RWPE2 (cell line): ENCODE measurements around the gene TMIE.
A peak's percentile ranks its signal among the peaks of the same experiment; 100 is the strongest.

ENCODE experiments used
- ATAC-seq: fragments of 200-7000 bp; cut with Tn5 transposase; 3 replicates; pipeline ENCODE4 v1.9.1; 2021; ENCODE audit warnings: low read depth
- DNase-seq: peaks from one replicate; pipeline ENCODE4 v3.0.0-alpha.2; 2020; ENCODE audit warnings: low spot score
- H3K27ac ChIP-seq: fragments of 450-650 bp; 2 replicates; pipeline ENCODE4 v1.5.1; 2017; ENCODE audit warnings: mild to moderate bottlenecking; ENCODE audit not compliant: poor library complexity, severe bottlenecking
- H3K27me3 ChIP-seq: fragments of 250-450 bp; sonication (Bioruptor Pico); 2 replicates; pipeline ENCODE4 v1.5.1; 2021; ENCODE audit warnings: mild to moderate bottlenecking, moderate library complexity; ENCODE audit not compliant: insufficient read depth, poor library complexity, severe bottlenecking
- H3K36me3 ChIP-seq: fragments of 250-450 bp; sonication (Bioruptor Pico); 2 replicates; pipeline ENCODE4 v1.5.1; 2020; ENCODE audit warnings: low read depth, mild to moderate bottlenecking, moderate library complexity
- H3K4me1 ChIP-seq: fragments of 250-450 bp; sonication (Bioruptor Pico); 2 replicates; pipeline ENCODE4 v1.5.1; 2021; ENCODE audit warnings: mild to moderate bottlenecking, moderate library complexity; ENCODE audit not compliant: insufficient read depth, poor library complexity, severe bottlenecking
- H3K4me3 ChIP-seq: fragments of 250-450 bp; sonication (Bioruptor Pico); 2 replicates; pipeline ENCODE4 v1.5.1; 2021; ENCODE audit warnings: mild to moderate bottlenecking, moderate library complexity; ENCODE audit not compliant: severe bottlenecking
- H3K9me3 ChIP-seq: fragments of 250-450 bp; sonication (Bioruptor Pico); 2 replicates; pipeline ENCODE4 v1.5.1; 2021; ENCODE audit warnings: mild to moderate bottlenecking, moderate library complexity; ENCODE audit not compliant: severe bottlenecking
- TF ChIP-seq, protein P1 (sequence below): fragments of 450-650 bp; IDR thresholded peaks from one replicate; pipeline ENCODE4 v1.5.1; 2017; ENCODE audit warnings: mild to moderate bottlenecking, moderate library complexity; ENCODE audit not compliant: poor library complexity, severe bottlenecking

TMIE gene

DNA sequence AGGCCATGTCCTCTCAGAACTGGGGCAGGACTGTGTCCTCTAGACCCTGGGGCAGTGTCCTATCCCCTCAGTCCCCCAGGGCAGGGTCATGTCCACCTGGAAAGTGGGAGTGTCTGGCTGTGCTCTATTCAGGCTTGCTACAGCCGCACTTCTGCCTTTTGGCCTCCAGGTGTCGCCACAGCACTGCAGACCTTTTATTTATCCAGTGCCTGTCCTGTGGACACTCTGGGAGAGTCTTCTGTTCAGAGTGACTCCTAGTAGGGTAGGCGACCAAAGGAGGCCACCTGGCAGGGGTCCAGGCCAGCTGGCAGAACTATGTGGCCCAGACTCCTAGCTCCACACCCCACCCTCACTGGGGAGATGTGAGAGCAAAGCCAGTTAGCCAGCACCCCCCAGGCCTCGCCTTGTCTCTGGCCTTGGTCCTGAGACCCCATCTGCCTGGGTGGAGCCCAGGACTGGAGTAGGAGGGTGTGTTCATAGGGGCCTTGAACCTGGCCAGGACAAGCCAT is 3.9 kb downstream of the TMIE start:
- DNase-seq (peak; percentile 52), ATAC-seq (peak; percentile 82)
- Histone ChIP-seq H3K36me3 (no peaks in the 10 kb centered on the region), H3K9me3 (no peaks in the 10 kb centered on the region), H3K27me3 (no peaks in the 10 kb centered on the region), H3K27ac (no peak overlapping the region), H3K4me3 (no peak overlapping the region), H3K4me1 (no peaks in the 10 kb centered on the region)
- TF ChIP-seq, protein P1, sequence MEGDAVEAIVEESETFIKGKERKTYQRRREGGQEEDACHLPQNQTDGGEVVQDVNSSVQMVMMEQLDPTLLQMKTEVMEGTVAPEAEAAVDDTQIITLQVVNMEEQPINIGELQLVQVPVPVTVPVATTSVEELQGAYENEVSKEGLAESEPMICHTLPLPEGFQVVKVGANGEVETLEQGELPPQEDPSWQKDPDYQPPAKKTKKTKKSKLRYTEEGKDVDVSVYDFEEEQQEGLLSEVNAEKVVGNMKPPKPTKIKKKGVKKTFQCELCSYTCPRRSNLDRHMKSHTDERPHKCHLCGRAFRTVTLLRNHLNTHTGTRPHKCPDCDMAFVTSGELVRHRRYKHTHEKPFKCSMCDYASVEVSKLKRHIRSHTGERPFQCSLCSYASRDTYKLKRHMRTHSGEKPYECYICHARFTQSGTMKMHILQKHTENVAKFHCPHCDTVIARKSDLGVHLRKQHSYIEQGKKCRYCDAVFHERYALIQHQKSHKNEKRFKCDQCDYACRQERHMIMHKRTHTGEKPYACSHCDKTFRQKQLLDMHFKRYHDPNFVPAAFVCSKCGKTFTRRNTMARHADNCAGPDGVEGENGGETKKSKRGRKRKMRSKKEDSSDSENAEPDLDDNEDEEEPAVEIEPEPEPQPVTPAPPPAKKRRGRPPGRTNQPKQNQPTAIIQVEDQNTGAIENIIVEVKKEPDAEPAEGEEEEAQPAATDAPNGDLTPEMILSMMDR, result peak; percentile 90

DNA sequence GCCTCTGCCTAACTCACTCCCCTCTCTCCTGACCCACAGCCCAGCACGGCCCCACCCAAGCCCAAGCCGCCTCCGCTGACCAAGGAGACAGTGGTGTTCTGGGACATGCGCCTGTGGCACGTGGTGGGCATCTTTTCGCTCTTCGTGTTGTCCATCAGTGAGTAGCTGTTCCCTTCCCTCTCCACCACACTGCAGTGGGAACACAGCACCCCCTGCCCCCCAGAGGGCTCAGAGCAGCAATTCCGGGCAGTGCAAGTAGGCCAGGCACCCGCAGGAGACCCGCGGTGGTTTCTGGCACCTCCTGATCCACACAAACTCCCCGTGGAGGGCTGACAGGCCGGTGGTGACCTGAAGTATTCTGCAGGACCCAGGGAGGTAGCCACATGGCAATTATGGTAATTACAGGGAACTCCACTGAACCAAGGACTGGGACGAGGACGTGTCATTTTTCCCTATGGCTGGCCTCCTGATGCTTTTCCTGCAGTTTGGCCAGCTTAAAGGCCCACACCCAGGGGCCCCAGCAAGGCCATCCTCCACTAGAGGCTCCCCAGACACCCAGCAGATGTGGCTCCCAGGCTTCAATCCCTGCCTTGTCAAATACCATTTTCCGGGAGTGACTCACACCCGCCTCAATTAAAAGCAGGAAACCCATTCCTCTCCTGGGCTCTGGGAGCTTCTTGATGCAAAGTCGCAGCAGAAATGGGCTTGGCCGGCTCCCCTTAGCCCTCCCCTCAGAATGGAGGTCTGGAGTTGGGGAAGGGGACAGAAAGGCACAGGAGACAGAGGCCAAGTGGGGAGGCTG is 4.8 kb downstream of the TMIE start:
- H3K36me3 ChIP-seq, result no peaks in the 10 kb centered on the region
- no peak overlapping the region for H3K27ac ChIP-seq
- TF ChIP-seq, protein P1, result no peak
- H3K9me3 ChIP-seq, result no peaks in the 10 kb centered on the region
- H3K4me3 ChIP-seq, result no peak overlapping the region
- H3K27me3 ChIP-seq, result no peaks in the 10 kb centered on the region
- ATAC-seq (peak; percentile 50), DNase-seq (peak; percentile 56)
- H3K4me1 ChIP-seq, result no peaks in the 10 kb centered on the region

DNA sequence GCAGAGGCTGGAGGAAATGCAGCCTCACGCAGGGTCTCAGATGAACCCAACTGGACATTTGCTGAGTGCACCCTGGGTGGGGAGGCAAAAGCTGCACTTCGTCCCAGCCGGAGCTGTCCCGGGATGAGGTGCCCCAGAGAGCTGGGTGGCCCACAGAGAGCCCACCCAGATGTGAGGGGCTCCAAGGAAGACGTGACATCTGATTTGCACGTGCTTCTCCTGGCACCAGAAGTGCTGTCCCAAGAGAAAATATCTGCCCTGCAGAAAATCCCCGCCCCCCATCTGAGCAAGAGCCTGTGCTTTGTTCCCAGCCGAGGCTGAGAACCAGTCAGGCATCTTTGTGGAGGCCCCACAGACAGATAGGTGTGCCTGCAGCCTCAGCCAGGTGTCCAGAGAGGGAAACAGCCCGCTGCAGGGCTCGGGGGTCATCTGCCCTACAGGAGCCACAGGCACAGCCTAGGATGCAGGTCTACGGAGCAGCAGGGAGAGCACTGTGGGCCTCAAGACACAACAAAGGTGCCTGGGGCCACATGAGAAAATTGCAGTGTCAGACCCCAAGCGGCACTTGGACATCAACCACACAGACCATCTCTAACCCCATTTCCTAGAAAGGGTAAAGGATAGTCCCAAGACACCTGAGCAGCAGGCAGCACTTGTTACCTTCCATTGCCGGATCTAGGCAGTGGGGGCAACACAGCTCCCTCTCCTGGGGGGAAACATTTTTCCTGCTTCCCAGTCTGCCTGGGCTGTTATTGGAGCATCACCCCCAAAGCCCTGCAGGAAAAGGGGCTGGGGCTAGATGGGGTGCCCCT is 5.8 kb downstream of the TMIE start:
- Histone ChIP-seq H3K36me3 (no peaks in the 10 kb centered on the region), H3K9me3 (no peaks in the 10 kb centered on the region), H3K4me3 (no peak overlapping the region), H3K4me1 (no peaks in the 10 kb centered on the region), H3K27me3 (no peaks in the 10 kb centered on the region), H3K27ac (no peak overlapping the region)
- peak; percentile 24 for DNase-seq
- ATAC-seq, result no peak
- TF ChIP-seq, protein P1, result no peak

DNA sequence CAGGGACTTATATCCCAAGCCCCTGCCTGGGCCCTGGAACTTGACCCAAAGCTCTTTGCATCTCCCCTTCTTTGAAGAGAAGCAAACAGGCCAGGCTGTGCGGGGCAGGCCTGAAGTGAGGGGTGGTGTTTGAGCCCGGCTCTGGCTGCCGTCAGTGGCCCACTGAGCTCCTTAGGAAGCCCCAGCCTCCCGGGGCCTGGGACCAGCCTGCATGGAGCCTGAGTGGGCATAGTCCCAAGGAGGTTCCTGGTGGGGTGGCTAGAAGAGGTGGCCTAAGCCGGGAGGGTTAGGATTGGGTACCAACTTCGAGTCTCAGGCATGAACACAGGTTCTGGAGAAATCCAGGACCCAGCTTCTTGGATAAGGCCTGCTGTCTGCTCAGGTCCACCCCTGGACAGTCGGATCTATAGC is 6.4 kb downstream of the TMIE start:
- Histone ChIP-seq H3K27me3 (no peaks in the 10 kb centered on the region), H3K9me3 (no peaks in the 10 kb centered on the region), H3K36me3 (no peaks in the 10 kb centered on the region), H3K4me3 (no peak overlapping the region), H3K4me1 (no peaks in the 10 kb centered on the region), H3K27ac (no peak overlapping the region)
- TF ChIP-seq, protein P1, result no peak
- DNase-seq (peak; percentile 34), ATAC-seq (no peak)
